ENCODE results near the gene UGT1A5.

DNA sequence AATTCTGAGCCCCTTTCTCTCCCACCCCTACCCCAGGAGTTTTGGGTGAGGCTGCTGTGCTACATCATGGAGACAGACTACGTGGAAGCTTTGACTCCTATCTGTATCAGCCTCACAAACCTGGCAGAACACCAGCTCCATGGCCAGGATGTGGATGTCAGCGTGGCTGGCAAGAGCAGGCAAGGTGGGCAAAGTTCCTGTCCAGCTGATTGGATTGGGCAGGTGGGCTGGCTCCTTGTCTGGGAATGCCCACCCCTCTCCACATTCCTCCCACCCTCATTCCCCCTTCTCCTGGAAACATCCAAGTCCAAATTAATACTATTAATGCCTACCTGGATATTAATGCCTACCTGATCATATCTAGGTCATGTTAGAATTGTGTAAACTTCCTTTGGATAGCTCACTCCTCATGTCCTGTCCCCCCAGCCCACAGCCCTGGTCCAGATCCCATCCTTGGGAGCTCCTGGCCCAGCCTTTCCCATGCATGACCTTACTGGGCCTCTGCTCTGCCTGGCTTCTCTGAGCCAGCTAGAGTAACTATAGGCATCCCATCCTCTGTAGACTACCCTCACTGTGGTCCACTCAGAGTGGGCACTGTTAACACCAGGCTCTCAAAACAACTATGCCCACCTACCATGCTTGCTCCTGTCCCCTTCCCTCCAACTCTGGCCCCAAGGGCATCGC lies 89.6 kb downstream of the UGT1A5 start:
- TF ChIP-seq, protein P1, sequence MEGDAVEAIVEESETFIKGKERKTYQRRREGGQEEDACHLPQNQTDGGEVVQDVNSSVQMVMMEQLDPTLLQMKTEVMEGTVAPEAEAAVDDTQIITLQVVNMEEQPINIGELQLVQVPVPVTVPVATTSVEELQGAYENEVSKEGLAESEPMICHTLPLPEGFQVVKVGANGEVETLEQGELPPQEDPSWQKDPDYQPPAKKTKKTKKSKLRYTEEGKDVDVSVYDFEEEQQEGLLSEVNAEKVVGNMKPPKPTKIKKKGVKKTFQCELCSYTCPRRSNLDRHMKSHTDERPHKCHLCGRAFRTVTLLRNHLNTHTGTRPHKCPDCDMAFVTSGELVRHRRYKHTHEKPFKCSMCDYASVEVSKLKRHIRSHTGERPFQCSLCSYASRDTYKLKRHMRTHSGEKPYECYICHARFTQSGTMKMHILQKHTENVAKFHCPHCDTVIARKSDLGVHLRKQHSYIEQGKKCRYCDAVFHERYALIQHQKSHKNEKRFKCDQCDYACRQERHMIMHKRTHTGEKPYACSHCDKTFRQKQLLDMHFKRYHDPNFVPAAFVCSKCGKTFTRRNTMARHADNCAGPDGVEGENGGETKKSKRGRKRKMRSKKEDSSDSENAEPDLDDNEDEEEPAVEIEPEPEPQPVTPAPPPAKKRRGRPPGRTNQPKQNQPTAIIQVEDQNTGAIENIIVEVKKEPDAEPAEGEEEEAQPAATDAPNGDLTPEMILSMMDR (IDR thresholded peaks at IDR 0.05), result no peak
- no peak for TF ChIP-seq POLR2A (IDR thresholded peaks at IDR 0.05)
